Measurements from ENCODE around the gene VPREB3. TPM values are rescaled to one million over a fixed set of nuclear protein-coding genes. Genes with fewer than 3 reads are reported as not detected.

The VPREB3 gene
- total RNA-seq, 1 donor from 2014 or later = not detected

DNA sequence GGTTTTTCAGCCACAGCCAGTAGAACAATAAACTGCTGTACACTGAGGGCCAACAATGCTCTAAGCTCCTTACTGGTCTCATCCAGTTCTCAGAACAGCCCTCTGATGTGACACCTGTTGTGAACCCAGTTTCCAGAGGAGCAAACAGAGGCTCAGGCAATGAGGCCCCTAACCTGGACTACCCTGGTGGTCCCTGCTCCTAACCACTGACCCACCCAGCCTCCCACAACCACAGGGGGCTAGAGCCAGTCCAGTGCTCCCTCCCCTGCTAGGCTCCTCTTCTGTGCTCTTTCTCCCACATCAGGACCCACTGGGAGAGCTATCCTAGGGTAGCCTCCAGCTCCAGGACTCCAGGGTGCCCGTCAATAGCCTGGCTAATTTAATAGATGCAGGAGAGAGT lies 28.5 kb upstream of the VPREB3 start:
- no peak for DNase-seq
- Mint-ChIP-seq H3K27ac (ENCODE audit: unreplicated experiment) (no peak overlapping the region), H3K4me3 (ENCODE audit: unreplicated experiment) (no peak overlapping the region)

GRCh38 chr22:23782252-23782651 lies 28.0 kb upstream of the VPREB3 start:
- no peak for TF ChIP-seq CTCF (IDR thresholded peaks at IDR 0.05; ENCODE audit: partially characterized antibody, unreplicated experiment)

More for the DNA sequence above, 28.5 kb upstream of the VPREB3 start:
- Mint-ChIP-seq H3K9me3 (ENCODE audit: unreplicated experiment) (peaks cover 4% of the 10 kb centered on the region), H3K36me3 (ENCODE audit: unreplicated experiment) (peaks cover 3% of the 10 kb centered on the region), H3K27me3 (ENCODE audit: unreplicated experiment) (peaks cover 12% of the 10 kb centered on the region), H3K4me1 (ENCODE audit: low read depth, unreplicated experiment) (peaks cover 12% of the 10 kb centered on the region)
- TF ChIP-seq CTCF (IDR thresholded peaks at IDR 0.05; ENCODE audit: partially characterized antibody, unreplicated experiment) = no peak

DNA sequence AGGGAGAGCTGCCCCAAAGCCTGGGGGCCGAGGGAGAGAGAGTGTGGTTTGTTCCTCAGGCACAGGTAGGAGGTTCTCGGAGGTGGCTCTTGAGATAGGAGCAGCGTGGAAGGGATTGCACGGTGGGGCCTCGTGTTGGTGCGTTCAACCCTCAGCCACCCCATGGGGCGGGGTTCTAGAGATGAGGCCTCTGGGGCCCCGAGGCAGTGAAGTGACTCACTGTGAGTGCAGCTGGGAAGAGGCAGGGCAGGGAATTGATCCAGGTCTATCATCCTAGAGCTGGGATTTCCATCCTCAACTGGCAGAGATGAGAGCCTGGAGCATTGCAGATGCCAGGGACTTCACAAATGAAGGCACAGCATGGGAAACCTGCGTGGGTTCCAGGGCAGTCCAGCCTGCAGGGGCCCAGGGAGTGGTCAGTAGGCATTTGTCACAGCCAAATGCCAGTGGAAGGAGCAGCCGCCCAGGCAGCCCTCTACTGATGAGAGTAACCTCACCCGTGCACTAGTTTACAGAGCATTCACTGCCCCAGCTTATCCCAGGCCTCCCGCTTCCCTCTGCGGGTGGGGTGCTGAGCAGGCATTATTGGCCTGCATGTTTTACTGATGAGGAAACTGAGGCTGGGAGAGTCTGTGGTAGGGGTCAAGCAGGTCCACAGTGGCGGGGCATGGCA lies 27.4 kb upstream of the VPREB3 start:
- Mint-ChIP-seq H3K27me3 (ENCODE audit: unreplicated experiment) (peaks cover 14% of the 10 kb centered on the region), H3K9me3 (ENCODE audit: unreplicated experiment) (peaks cover 1% of the 10 kb centered on the region), H3K27ac (ENCODE audit: unreplicated experiment) (no peak overlapping the region), H3K4me3 (ENCODE audit: unreplicated experiment) (no peak overlapping the region), H3K36me3 (ENCODE audit: unreplicated experiment) (peaks cover 3% of the 10 kb centered on the region), H3K4me1 (ENCODE audit: low read depth, unreplicated experiment) (peaks cover 11% of the 10 kb centered on the region)
- no peak for DNase-seq
- TF ChIP-seq CTCF (IDR thresholded peaks at IDR 0.05; ENCODE audit: partially characterized antibody, unreplicated experiment) = no peak

More at GRCh38 chr22:23782252-23782651, 28.0 kb upstream of the VPREB3 start:
- Mint-ChIP-seq H3K9me3 (ENCODE audit: unreplicated experiment) (peaks cover 1% of the 10 kb centered on the region), H3K36me3 (ENCODE audit: unreplicated experiment) (peaks cover 3% of the 10 kb centered on the region), H3K4me3 (ENCODE audit: unreplicated experiment) (no peak overlapping the region), H3K4me1 (ENCODE audit: low read depth, unreplicated experiment) (peaks cover 12% of the 10 kb centered on the region), H3K27ac (ENCODE audit: unreplicated experiment) (no peak overlapping the region), H3K27me3 (ENCODE audit: unreplicated experiment) (peaks cover 14% of the 10 kb centered on the region)
- no peak for DNase-seq

GRCh38 chr22:23781065-23781464 lies 26.8 kb upstream of the VPREB3 start:
- Mint-ChIP-seq H3K9me3 (ENCODE audit: unreplicated experiment) (peaks cover 1% of the 10 kb centered on the region), H3K27me3 (ENCODE audit: unreplicated experiment) (peaks cover 12% of the 10 kb centered on the region), H3K4me3 (ENCODE audit: unreplicated experiment) (no peak overlapping the region), H3K27ac (ENCODE audit: unreplicated experiment) (no peak overlapping the region), H3K4me1 (ENCODE audit: low read depth, unreplicated experiment) (peaks cover 6% of the 10 kb centered on the region), H3K36me3 (ENCODE audit: unreplicated experiment) (peaks cover 3% of the 10 kb centered on the region)
- no peak for DNase-seq
- no peak for TF ChIP-seq CTCF (IDR thresholded peaks at IDR 0.05; ENCODE audit: partially characterized antibody, unreplicated experiment)

DNA sequence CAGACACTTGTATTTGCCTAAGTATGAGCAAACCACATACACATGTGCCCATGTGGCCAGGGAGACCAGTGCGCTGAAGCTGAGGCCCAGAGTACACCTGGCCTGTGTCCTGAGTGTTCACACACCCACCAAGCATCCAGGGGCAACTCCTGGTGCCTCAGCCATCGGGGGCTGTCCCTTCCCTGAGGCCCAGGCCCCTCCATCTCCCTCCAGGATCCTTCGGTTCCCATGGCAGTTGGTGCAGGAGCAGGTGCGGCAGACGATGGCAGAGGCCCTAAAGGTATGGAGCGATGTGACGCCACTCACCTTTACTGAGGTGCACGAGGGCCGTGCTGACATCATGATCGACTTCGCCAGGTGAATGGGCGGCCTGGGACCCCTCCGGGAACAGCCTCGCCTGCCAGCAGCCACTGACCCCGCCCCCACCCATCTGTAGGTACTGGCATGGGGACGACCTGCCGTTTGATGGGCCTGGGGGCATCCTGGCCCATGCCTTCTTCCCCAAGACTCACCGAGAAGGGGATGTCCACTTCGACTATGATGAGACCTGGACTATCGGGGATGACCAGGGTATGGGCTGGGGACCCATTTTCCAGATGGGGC lies 26.0 kb upstream of the VPREB3 start:
- Mint-ChIP-seq H3K27me3 (ENCODE audit: unreplicated experiment) (peaks cover 16% of the 10 kb centered on the region), H3K27ac (ENCODE audit: unreplicated experiment) (no peak overlapping the region), H3K4me3 (ENCODE audit: unreplicated experiment) (no peak overlapping the region), H3K9me3 (ENCODE audit: unreplicated experiment) (peaks cover 1% of the 10 kb centered on the region), H3K4me1 (ENCODE audit: low read depth, unreplicated experiment) (peaks cover 7% of the 10 kb centered on the region), H3K36me3 (ENCODE audit: unreplicated experiment) (peaks cover 3% of the 10 kb centered on the region)
- DNase-seq = no peak
- no peak for TF ChIP-seq CTCF (IDR thresholded peaks at IDR 0.05; ENCODE audit: partially characterized antibody, unreplicated experiment)

Data from glutamatergic neuron (in vitro differentiated cells).